Endometrium (tissue), 2 donors: Measurements from ENCODE around the gene GATA6.

Experiments
- FAIRE-seq: peaks from 2 replicates; lab custom pipeline; 2012; peaks lifted over from hg19 to GRCh38; lab: Jason Lieb, UNC
- donor health status: control.
- donor health status: control.

Gene GATA6

GRCh38 chr18:22243513-22243912 is 74.1 kb downstream of the GATA6 start:
- no peak for FAIRE-seq

GRCh38 chr18:22250026-22250425 is 80.6 kb downstream of the GATA6 start:
- FAIRE-seq: no peak

GRCh38 chr18:22250591-22250996 is 81.2 kb downstream of the GATA6 start:
- no peak for FAIRE-seq
